ENCODE measurements around the gene RUSC2. TPM values are rescaled to one million over a fixed set of nuclear protein-coding genes. Genes with fewer than 3 reads are reported as not detected.
"Not testable (repeated sequence)": the region's sequence is repeated elsewhere in the genome, so short reads cannot be mapped to it uniquely, and the experiment has no call there.

Gene RUSC2
- total and polyA plus RNA-seq, 3 experiments from 2014 or later, result 1.1 TPM; not detected in 1

DNA sequence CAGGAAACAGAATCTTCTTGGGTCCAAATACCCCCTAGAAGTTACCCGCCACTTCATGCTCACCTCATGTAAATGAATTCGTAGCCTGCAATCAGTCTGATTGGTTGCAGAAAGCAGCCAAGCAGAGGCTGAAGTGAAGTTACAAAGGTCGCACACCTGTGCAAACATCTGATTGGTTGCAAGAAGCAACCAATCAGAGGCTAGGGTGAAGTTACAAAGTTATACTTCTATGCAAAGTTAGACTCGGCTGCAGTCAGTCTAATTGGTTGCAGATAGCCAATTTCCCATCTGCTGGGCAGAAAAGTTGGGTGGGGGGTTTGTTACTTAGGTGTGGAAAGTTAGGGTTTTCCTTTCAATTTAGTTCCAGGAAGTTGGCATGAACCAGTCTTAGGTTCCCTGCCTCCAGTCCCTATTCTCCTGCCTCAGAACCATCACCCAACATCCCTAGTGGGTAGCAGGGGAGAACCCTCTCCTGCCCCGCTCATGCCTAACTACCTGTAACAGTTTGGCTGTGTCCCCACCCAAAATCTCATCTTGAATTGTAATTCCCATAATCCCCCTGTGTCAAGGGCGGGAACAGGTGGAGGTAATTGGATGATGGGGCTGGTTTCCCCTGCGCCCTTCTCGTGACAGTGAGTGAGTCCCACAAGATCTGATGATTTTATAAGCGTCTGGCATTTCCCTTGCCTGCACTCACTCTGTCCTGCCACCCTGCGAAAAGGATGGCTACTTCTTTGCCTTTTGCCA lies 1.2 kb upstream of the RUSC2 start:
- Mint-ChIP-seq H3K9me3 (no peaks in the 10 kb centered on the region), H3K27ac (no peak overlapping the region), H3K27me3 (peaks cover 27 to 45% of the 10 kb centered on the region in 2 donors), H3K36me3 (no peaks in the 10 kb centered on the region), H3K4me3 (peak overlapping the region; percentile 20 to 72 (median 46)), H3K4me1 (peaks cover 9 to 18% (median 13%) of the 10 kb centered on the region in 3 donors)
- no peaks in the 10 kb centered on the region for H3K36me3 ChIP-seq (ENCODE audit: insufficient read depth, low read length)
- POLR2A ChIA-PET, result no interaction called here
- no peak overlapping the region for H3K27ac ChIP-seq (ENCODE audit: low read depth, low read length)
- H3K4me1 ChIP-seq (ENCODE audit: insufficient read depth, low read length), result no peaks in the 10 kb centered on the region
- no peaks in the 10 kb centered on the region for H3K9me3 ChIP-seq (ENCODE audit: low read length)
- H3K27me3 ChIP-seq (ENCODE audit: insufficient read depth, low read length, poor library complexity, severe bottlenecking), result peaks cover 4% of the 10 kb centered on the region
- DNase-seq, result no peak
- CTCF ChIA-PET, result interaction anchor here (1.7 kb wide), 1 partner anchor 17 kb away, joined by 4 read pairs; no protein-coding TSS in a partner anchor
- peak overlapping the region; percentile 39 for H3K4me3 ChIP-seq (ENCODE audit: low read length)

DNA sequence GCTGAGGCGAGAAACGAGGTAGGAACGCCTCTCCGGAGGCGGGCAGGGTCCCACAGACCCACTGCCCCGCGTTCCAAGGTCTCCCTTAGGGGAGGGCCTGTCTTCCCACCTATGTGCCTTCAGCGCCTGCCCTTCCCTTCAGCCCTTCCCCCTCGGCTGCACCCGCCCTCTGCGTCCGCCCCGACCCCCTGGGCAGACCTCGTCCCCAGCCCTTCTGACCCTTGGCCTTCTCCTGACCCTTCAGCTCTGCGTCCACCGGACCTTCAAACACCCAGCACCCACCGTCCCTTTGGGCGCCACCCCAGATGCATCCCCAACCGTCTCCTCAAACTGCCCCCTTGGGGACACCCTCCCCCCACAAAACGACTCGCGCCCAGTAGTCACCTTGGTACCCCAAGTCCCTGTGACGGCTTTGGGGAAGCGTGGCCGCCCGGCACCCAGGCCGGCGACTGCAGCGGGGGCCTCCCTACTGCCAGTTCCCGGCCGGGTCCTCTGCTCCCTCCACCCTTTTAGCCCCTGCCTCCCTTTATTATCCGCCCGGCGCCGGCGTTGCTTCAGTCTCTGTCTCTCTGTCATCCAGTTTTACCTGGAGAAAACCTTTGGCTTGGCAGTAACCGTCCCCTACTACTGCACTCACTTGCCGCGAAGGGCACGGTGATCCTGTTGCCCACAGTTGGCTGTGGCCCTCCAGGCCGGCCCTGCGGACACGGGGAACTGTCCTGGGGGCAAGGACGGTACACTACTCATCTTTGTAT lies 421 bp downstream of the RUSC2 start:
- Histone ChIP-seq H3K36me3 (ENCODE audit: insufficient read depth, low read length) (no peaks in the 10 kb centered on the region), H3K27ac (ENCODE audit: low read depth, low read length) (peak overlapping the region; percentile 57), H3K4me1 (ENCODE audit: insufficient read depth, low read length) (peaks cover 2% of the 10 kb centered on the region), H3K27me3 (ENCODE audit: insufficient read depth, low read length, poor library complexity, severe bottlenecking) (peaks cover 4% of the 10 kb centered on the region), H3K9me3 (ENCODE audit: low read length) (no peaks in the 10 kb centered on the region), H3K4me3 (ENCODE audit: low read length) (peak overlapping the region; percentile 39)
- Mint-ChIP-seq H3K4me3 (peak overlapping the region; percentile 58 to 87 (median 73)), H3K9me3 (no peaks in the 10 kb centered on the region), H3K4me1 (peaks cover 11 to 18% (median 13%) of the 10 kb centered on the region in 3 donors), H3K27me3 (peaks cover 27 to 45% of the 10 kb centered on the region in 2 donors), H3K36me3 (no peaks in the 10 kb centered on the region), H3K27ac (peak overlapping the region in 1 of 8 donors; percentile 25)
- DNase-seq, result no peak
- POLR2A ChIA-PET, result no interaction called here
- CTCF ChIA-PET, result interaction anchor here (1.0 to 1.7 kb wide), 2 partner anchors 16 to 373 kb away, joined by 3 to 4 read pairs; no protein-coding TSS in a partner anchor

DNA sequence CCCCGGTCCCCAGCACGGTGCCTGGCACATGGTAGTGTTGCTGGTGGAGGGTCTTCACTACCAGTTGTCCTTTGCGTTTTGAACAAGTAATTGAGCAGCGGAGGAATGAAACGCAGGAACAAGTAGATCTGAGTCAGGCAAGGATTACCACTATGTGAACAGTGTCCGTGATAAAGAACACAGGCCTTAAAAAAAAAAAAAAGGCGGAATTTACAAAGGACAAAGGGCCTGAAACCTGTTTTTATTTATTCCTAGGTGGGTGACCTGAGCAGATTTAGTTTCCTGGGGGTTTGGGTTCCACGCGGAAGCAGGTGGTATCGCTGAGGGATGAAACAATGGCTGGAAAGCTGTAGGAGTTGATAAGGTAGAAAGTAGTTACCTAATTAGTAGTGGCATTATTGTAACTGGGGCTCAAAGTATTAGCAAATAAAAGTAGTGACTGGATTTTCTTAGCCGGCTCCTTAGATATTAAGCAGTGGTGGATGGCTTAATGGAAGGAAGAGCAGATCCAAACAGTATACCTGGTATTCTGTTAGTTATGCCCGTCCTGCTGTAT lies 1.1 kb downstream of the RUSC2 start:
- H3K27ac ChIP-seq (ENCODE audit: low read depth, low read length), result peak overlapping the region; percentile 57
- H3K36me3 Mint-ChIP-seq, result no peaks in the 10 kb centered on the region

DNA sequence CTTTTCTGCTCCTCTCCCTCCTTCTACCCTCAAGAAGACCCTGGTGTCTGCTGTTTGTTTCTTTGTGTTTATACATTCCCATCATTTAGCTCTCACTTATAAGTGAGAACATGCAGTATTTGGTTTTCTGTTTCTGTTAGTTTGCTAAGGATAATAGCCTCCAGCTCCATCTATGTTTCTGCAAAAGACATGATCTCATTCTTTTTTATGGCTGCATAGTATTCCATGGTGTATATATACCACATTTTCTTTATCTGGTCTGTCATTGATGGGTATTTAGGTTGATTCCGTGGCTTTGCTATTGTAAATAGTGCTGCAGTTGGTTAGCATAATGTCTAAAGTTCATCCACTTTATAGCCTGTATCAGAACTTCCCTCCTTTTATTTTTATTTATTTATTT lies 3.2 kb downstream of the RUSC2 start:
- H3K36me3 Mint-ChIP-seq; H3K27me3 ChIP-seq (ENCODE audit: insufficient read depth, low read length, poor library complexity, severe bottlenecking); H3K4me3 ChIP-seq (ENCODE audit: low read length); H3K4me3 Mint-ChIP-seq; H3K27ac ChIP-seq (ENCODE audit: low read depth, low read length); DNase-seq; POLR2A ChIA-PET; H3K9me3 Mint-ChIP-seq; H3K9me3 ChIP-seq (ENCODE audit: low read length); H3K36me3 ChIP-seq (ENCODE audit: insufficient read depth, low read length); H3K27ac Mint-ChIP-seq; CTCF ChIA-PET: not testable (repeated sequence)
- Mint-ChIP-seq H3K4me1 (peaks cover 19 to 30% (median 20%) of the 10 kb centered on the region in 3 donors), H3K27me3 (peaks cover 33 to 62% of the 10 kb centered on the region in 2 donors)
- peaks cover 12% of the 10 kb centered on the region for H3K4me1 ChIP-seq (ENCODE audit: insufficient read depth, low read length)

More for the DNA sequence above, 1.1 kb downstream of the RUSC2 start:
- H3K4me3 Mint-ChIP-seq, result peak overlapping the region in 6 of 7 donors; percentile 58 to 87 (median 72)
- peaks cover 18 to 24% (median 20%) of the 10 kb centered on the region in 3 donors for H3K4me1 Mint-ChIP-seq
- H3K27me3 Mint-ChIP-seq, result peaks cover 27 to 48% of the 10 kb centered on the region in 2 donors
- peak overlapping the region in 1 of 8 donors; percentile 25 for H3K27ac Mint-ChIP-seq
- peaks cover 4% of the 10 kb centered on the region for H3K27me3 ChIP-seq (ENCODE audit: insufficient read depth, low read length, poor library complexity, severe bottlenecking)
- CTCF ChIA-PET, result no interaction called here
- no peak for DNase-seq
- no peaks in the 10 kb centered on the region for H3K36me3 ChIP-seq (ENCODE audit: insufficient read depth, low read length)
- H3K4me3 ChIP-seq (ENCODE audit: low read length), result no peak overlapping the region
- H3K9me3 ChIP-seq (ENCODE audit: low read length), result no peaks in the 10 kb centered on the region
- no peaks in the 10 kb centered on the region for H3K9me3 Mint-ChIP-seq
- peaks cover 7% of the 10 kb centered on the region for H3K4me1 ChIP-seq (ENCODE audit: insufficient read depth, low read length)
- POLR2A ChIA-PET, result interaction anchor here (0.6 kb wide), 1 partner anchor 325 kb away, joined by 4 read pairs; no protein-coding TSS in a partner anchor

DNA sequence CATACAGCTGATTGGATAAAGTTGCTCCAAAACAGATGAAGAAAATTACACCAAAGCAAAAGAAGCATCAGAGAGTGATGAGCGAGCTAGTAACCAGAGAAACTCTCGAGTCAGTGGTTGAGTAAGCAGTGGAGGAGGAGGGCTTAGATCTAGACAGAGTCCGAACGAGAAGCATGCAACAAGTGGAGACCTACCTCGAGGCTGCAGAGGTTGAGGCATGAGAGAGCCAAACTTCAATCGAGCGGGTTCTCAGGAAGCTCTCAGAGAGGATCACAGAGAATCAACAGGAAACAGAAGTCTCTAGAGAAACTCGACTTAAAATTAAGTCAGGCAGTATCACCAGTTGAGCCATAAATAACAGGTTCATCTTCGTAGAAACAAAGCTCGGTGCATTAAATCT lies 6.1 kb downstream of the RUSC2 start:
- H3K9me3 Mint-ChIP-seq, result peaks cover 0 to 9% (median 4%) of the 10 kb centered on the region in 5 donors
- peak overlapping the region in 1 of 8 donors; percentile 33 for H3K27ac Mint-ChIP-seq
- peaks cover 9 to 14% (median 10%) of the 10 kb centered on the region in 3 donors for H3K4me1 Mint-ChIP-seq
- peaks cover 26 to 42% of the 10 kb centered on the region in 2 donors for H3K27me3 Mint-ChIP-seq
- no peaks in the 10 kb centered on the region for H3K36me3 Mint-ChIP-seq
- Histone ChIP-seq H3K4me3 (ENCODE audit: low read length) (peak overlapping the region; percentile 13), H3K36me3 (ENCODE audit: insufficient read depth, low read length) (no peaks in the 10 kb centered on the region), H3K27me3 (ENCODE audit: insufficient read depth, low read length, poor library complexity, severe bottlenecking) (no peaks in the 10 kb centered on the region), H3K27ac (ENCODE audit: low read depth, low read length) (no peak overlapping the region), H3K9me3 (ENCODE audit: low read length) (no peaks in the 10 kb centered on the region), H3K4me1 (ENCODE audit: insufficient read depth, low read length) (peaks cover 12% of the 10 kb centered on the region)
- peak in 1 of 5 donors; percentile 3 for DNase-seq
- ChIA-PET POLR2A (interaction anchor here (0.7 kb wide), 1 partner anchor 64 kb away, joined by 3 read pairs; no protein-coding TSS in a partner anchor), CTCF (no interaction called here)
- H3K4me3 Mint-ChIP-seq, result peak overlapping the region in 4 of 7 donors; percentile 1 to 15 (median 9)

DNA sequence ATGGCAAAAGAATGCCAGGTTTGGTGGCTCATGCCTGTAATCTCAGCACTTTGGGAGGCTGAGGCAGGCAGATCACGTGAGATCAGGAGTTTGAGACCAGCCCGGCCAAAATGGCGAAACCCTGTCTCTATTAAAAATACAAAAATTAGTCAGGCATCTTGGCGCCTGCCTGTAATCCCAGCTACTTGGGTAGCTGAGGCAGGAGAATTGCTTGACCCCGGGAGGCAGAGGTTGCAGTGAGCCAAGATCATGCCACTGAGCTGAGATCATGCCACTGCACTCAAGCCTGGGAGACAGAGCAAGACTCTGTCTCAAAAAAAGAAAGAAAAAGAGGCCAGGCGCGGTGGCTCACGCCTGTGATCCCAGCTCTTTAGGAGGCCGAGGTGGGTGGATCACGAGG lies 8.3 kb downstream of the RUSC2 start:
- CTCF ChIA-PET; H3K4me3 ChIP-seq (ENCODE audit: low read length); H3K4me3 Mint-ChIP-seq; H3K9me3 Mint-ChIP-seq; H3K27ac Mint-ChIP-seq; H3K36me3 ChIP-seq (ENCODE audit: insufficient read depth, low read length); DNase-seq; H3K27me3 ChIP-seq (ENCODE audit: insufficient read depth, low read length, poor library complexity, severe bottlenecking); POLR2A ChIA-PET; H3K9me3 ChIP-seq (ENCODE audit: low read length); H3K27ac ChIP-seq (ENCODE audit: low read depth, low read length); H3K36me3 Mint-ChIP-seq: not testable (repeated sequence)
- Mint-ChIP-seq H3K27me3 (peaks cover 8 to 26% of the 10 kb centered on the region in 2 donors), H3K4me1 (peaks cover 8 to 12% (median 10%) of the 10 kb centered on the region in 3 donors)
- H3K4me1 ChIP-seq (ENCODE audit: insufficient read depth, low read length), result peaks cover 12% of the 10 kb centered on the region

DNA sequence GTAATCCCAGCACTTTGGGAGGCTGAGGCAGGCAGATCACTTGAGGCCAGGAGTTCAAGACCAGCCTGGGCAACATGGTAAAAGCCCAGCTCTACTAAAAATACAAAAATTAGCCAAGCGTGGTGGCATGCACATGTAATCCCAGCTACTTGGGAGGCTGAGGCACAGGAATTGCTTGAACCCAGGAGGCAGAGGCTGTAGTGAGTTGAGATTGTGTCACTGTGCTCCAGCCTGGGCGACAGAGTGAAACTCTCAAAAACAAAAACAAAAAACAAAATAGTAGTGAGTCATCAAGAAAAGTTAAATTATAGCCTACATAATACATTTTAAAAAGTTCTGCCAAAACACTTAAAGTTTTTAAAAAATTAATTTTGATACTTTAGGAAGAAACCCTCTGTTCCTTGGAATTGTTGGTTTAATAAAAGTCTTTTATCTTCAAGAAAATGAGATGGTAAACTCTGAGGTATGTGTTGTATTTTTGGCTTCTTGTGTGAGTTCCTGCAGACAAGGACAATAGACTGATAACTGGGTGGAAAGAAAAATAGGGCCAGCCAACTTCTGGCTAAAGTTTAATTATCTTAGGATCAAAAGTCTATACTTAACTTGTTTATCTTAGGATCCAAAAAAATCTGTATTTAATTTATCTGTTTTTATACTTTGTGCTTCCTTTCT lies 9.3 kb downstream of the RUSC2 start:
- no peak overlapping the region for H3K27ac ChIP-seq (ENCODE audit: low read depth, low read length)
- H3K27me3 Mint-ChIP-seq, result peaks cover 10 to 29% of the 10 kb centered on the region in 2 donors
- no peaks in the 10 kb centered on the region for H3K36me3 ChIP-seq (ENCODE audit: insufficient read depth, low read length)
- no peak for DNase-seq
- no peak overlapping the region for H3K4me3 ChIP-seq (ENCODE audit: low read length)
- ChIA-PET CTCF (no interaction called here), POLR2A (no interaction called here)
- H3K9me3 Mint-ChIP-seq, result peaks cover 0 to 9% (median 4%) of the 10 kb centered on the region in 5 donors
- H3K9me3 ChIP-seq (ENCODE audit: low read length), result no peaks in the 10 kb centered on the region
- H3K27ac Mint-ChIP-seq, result no peak overlapping the region
- peaks cover 8 to 12% (median 10%) of the 10 kb centered on the region in 3 donors for H3K4me1 Mint-ChIP-seq
- no peaks in the 10 kb centered on the region for H3K36me3 Mint-ChIP-seq
- H3K4me1 ChIP-seq (ENCODE audit: insufficient read depth, low read length), result peaks cover 12% of the 10 kb centered on the region
- no peak overlapping the region for H3K4me3 Mint-ChIP-seq
- no peaks in the 10 kb centered on the region for H3K27me3 ChIP-seq (ENCODE audit: insufficient read depth, low read length, poor library complexity, severe bottlenecking)

Data from CD8-positive, alpha-beta memory T cell (primary cell).